Thyroid gland (tissue), 4 donors: ENCODE measurements around the gene B4GALNT3.

ENCODE experiments used
- CTCF ChIP-seq, 6 experiments: fragments of 200-600 bp in 3 of 6; fragments of 450-650 bp in 3 of 6; sonication (generic) in 3 of 6; IDR thresholded peaks; one replicate each; pipeline ENCODE4 v1.5.1; 2016 to 2019; ENCODE audit warnings: antibody characterized with exemption in 6 of 6, mild to moderate bottlenecking in 2 of 6, inconsistent platforms in 1 of 6, moderate library complexity in 1 of 6
- POLR2A ChIP-seq, 2 donors: fragments of 450-650 bp; IDR thresholded peaks; one replicate each; pipeline ENCODE4 v1.6.1; 2017; ENCODE audit warnings: antibody characterized with exemption in 2 of 2, mild to moderate bottlenecking in 2 of 2, moderate library complexity in 1 of 2

GRCh38 chr12:490260-490659 is 30.5 kb downstream of the B4GALNT3 start:
- TF ChIP-seq CTCF (IDR thresholded peaks at IDR 0.05) (no peak), POLR2A (IDR thresholded peaks at IDR 0.05) (no peak)
